SK-N-SH (cell line): ENCODE data around the gene PDGFC.

Experiments used
- CHD2 ChIP-seq: fragments of 150-350 bp; IDR thresholded peaks from 2 replicates; pipeline ENCODE4 v1.6.1; 2018; ENCODE audit warnings: low read length; ENCODE audit not compliant: partially characterized antibody
- EP300 ChIP-seq, 2 experiments: IDR thresholded peaks; 2 replicates each; pipeline versions ENCODE4 v1.4.0 to v1.6.1; 2012; ENCODE audit warnings: borderline replicate concordance in 1 of 2, low read depth in 1 of 2, low read length in 1 of 2
- NFIC ChIP-seq: IDR thresholded peaks from 2 replicates; pipeline ENCODE4 v1.4.0; 2012; ENCODE audit warnings: borderline replicate concordance
- POLR2AphosphoS5 ChIP-seq: IDR thresholded peaks from 2 replicates; pipeline ENCODE4 v1.6.1; 2012; ENCODE audit warnings: low read depth, low read length
- RXRA ChIP-seq: IDR thresholded peaks from 2 replicates; pipeline ENCODE4 v1.4.0; 2012; ENCODE audit warnings: low read depth, mild to moderate bottlenecking, borderline replicate concordance
- SMC3 ChIP-seq: IDR thresholded peaks from 2 replicates; pipeline ENCODE4 v1.6.1; 2012; ENCODE audit warnings: low read depth, low read length, improper control_type of control experiment
- TAF1 ChIP-seq: IDR thresholded peaks from 2 replicates; pipeline ENCODE4 v1.6.1; 2012; ENCODE audit warnings: low read depth, mild to moderate bottlenecking, low read length, moderate library complexity, borderline replicate concordance
- TCF12 ChIP-seq: IDR thresholded peaks from 2 replicates; pipeline ENCODE4 v1.4.0; 2012
- TF ChIP-seq, protein P1 (sequence below): fragments of 200-600 bp; sonication (generic); IDR thresholded peaks from 2 replicates; pipeline ENCODE4 v1.6.1; 2017; ENCODE audit warnings: antibody characterized with exemption, mild to moderate bottlenecking, moderate library complexity
- TF ChIP-seq, protein P2 (sequence below): IDR thresholded peaks from 2 replicates; pipeline ENCODE4; 2012
- TF ChIP-seq, protein P3 (sequence below): IDR thresholded peaks from 2 replicates; pipeline ENCODE4 v1.4.0; 2012; ENCODE audit warnings: low read depth, borderline replicate concordance
- TF ChIP-seq, protein P4 (sequence below): fragments of 150-350 bp; IDR thresholded peaks from 2 replicates; pipeline ENCODE4 v1.6.1; 2017; ENCODE audit warnings: antibody characterized with exemption, low read length, low read depth, borderline replicate concordance

DNA sequence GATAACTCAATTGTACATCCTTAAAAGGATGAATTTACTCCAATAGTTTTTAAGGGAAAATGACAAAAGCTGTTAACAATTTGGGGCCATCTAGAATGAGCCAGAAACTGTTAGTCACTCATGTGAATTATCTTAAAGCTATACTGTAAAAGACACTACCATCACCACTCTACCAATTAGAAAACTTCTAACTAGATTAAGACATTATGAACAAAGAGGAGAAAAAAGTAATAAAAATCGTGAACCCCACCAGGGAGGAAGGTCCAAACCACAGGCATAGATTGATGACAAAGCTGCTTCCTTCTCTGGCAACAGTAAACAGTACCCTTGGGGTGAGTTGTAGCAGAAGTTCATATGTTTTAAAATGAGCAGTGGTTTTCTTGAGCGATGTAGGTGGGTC, 106.1 kb downstream of the PDGFC start:
- TF ChIP-seq TAF1 (no peak), NFIC (no peak), RXRA (no peak), SMC3 (no peak), CHD2 (no peak), TCF12 (no peak), POLR2AphosphoS5 (no peak), EP300 (IDR thresholded peaks at IDR 0.05; ENCODE audit: borderline replicate concordance in 1 of 2, low read depth in 1 of 2, low read length in 1 of 2) (no peak)
- TF ChIP-seq, protein P1, sequence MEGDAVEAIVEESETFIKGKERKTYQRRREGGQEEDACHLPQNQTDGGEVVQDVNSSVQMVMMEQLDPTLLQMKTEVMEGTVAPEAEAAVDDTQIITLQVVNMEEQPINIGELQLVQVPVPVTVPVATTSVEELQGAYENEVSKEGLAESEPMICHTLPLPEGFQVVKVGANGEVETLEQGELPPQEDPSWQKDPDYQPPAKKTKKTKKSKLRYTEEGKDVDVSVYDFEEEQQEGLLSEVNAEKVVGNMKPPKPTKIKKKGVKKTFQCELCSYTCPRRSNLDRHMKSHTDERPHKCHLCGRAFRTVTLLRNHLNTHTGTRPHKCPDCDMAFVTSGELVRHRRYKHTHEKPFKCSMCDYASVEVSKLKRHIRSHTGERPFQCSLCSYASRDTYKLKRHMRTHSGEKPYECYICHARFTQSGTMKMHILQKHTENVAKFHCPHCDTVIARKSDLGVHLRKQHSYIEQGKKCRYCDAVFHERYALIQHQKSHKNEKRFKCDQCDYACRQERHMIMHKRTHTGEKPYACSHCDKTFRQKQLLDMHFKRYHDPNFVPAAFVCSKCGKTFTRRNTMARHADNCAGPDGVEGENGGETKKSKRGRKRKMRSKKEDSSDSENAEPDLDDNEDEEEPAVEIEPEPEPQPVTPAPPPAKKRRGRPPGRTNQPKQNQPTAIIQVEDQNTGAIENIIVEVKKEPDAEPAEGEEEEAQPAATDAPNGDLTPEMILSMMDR: no peak
- TF ChIP-seq, protein P2, sequence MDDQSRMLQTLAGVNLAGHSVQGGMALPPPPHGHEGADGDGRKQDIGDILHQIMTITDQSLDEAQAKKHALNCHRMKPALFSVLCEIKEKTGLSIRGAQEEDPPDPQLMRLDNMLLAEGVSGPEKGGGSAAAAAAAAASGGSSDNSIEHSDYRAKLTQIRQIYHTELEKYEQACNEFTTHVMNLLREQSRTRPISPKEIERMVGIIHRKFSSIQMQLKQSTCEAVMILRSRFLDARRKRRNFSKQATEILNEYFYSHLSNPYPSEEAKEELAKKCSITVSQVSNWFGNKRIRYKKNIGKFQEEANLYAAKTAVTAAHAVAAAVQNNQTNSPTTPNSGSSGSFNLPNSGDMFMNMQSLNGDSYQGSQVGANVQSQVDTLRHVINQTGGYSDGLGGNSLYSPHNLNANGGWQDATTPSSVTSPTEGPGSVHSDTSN: no peak
- TF ChIP-seq, protein P3, sequence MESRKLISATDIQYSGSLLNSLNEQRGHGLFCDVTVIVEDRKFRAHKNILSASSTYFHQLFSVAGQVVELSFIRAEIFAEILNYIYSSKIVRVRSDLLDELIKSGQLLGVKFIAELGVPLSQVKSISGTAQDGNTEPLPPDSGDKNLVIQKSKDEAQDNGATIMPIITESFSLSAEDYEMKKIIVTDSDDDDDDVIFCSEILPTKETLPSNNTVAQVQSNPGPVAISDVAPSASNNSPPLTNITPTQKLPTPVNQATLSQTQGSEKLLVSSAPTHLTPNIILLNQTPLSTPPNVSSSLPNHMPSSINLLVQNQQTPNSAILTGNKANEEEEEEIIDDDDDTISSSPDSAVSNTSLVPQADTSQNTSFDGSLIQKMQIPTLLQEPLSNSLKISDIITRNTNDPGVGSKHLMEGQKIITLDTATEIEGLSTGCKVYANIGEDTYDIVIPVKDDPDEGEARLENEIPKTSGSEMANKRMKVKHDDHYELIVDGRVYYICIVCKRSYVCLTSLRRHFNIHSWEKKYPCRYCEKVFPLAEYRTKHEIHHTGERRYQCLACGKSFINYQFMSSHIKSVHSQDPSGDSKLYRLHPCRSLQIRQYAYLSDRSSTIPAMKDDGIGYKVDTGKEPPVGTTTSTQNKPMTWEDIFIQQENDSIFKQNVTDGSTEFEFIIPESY: no peak
- TF ChIP-seq, protein P4, sequence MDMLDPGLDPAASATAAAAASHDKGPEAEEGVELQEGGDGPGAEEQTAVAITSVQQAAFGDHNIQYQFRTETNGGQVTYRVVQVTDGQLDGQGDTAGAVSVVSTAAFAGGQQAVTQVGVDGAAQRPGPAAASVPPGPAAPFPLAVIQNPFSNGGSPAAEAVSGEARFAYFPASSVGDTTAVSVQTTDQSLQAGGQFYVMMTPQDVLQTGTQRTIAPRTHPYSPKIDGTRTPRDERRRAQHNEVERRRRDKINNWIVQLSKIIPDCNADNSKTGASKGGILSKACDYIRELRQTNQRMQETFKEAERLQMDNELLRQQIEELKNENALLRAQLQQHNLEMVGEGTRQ: no peak
